ENCODE data around the gene IFIH1. TPM values are rescaled to one million over a fixed set of nuclear protein-coding genes. Genes with fewer than 3 reads are reported as not detected.

Gene IFIH1
- total and polyA plus RNA-seq, 2 of the 8 experiments (the other 6 are each of a cell fraction or from before 2014, with no cell fraction given), result 0.32 to 2.0 TPM

GRCh38 chr2:162267496-162267895 lies 51.0 kb downstream of the IFIH1 start:
- Histone ChIP-seq H2BK15ac (ENCODE audit: low read length) (no peak overlapping the region), H3K56ac (replicated peaks; ENCODE audit: insufficient read length, low read depth, low read length) (no peak overlapping the region), H2BK20ac (ENCODE audit: low read length) (no peak overlapping the region), H3K23me2 (ENCODE audit: low read depth, low read length) (no peaks in the 10 kb centered on the region), H2BK120ac (replicated peaks; ENCODE audit: low read depth, low read length) (no peak overlapping the region), H3K79me1 (ENCODE audit: low read depth, low read length) (no peaks in the 10 kb centered on the region), H4K91ac (replicated peaks; ENCODE audit: insufficient read length, low read length) (no peak overlapping the region), H2BK12ac (ENCODE audit: low read depth, low read length) (no peak overlapping the region), H3K27me3 (replicated peaks in 1 of 4; ENCODE audit: control insufficient read depth in 3 of 4, extremely low read depth in 1 of 4, insufficient read depth in 3 of 4, low read length in 3 of 4) (no peaks in the 10 kb centered on the region), H4K20me1 (replicated peaks in 1 of 2; ENCODE audit: control insufficient read depth in 1 of 2, insufficient read depth in 2 of 2, low read length in 2 of 2) (no peaks in the 10 kb centered on the region), H2AK5ac (ENCODE audit: low read depth, low read length) (no peak overlapping the region), H3K14ac (ENCODE audit: insufficient read length) (no peak overlapping the region), H3K27ac (ENCODE audit: low read depth, low read length) (no peak overlapping the region), H3K18ac (ENCODE audit: extremely low read depth, low read length) (no peak overlapping the region), H4K5ac (ENCODE audit: insufficient read length, low read depth, low read length) (no peak overlapping the region), H3K23ac (ENCODE audit: insufficient read length) (no peak overlapping the region), H2AFZ (ENCODE audit: low read length) (no peak overlapping the region), H3K9me3 (ENCODE audit: insufficient read depth in 2 of 2, low read depth in 1 of 2, low read length in 1 of 2) (no peaks in the 10 kb centered on the region), H3K4me1 (replicated peaks in 1 of 4; ENCODE audit: control insufficient read depth in 3 of 4, insufficient read depth in 4 of 4, low read length in 3 of 4) (no peaks in the 10 kb centered on the region), H3K4me2 (ENCODE audit: insufficient read depth in 1 of 2, low read depth in 2 of 2, low read length in 2 of 2) (no peak overlapping the region), H2BK5ac (ENCODE audit: low read depth, low read length) (no peak overlapping the region), H3K79me2 (ENCODE audit: control insufficient read depth in 1 of 2, insufficient read depth in 2 of 2, low read length in 2 of 2) (no peaks in the 10 kb centered on the region), H4K8ac (ENCODE audit: extremely low read depth, insufficient read depth, low read length) (no peak overlapping the region), H3K4me3 (ENCODE audit: extremely low read depth in 1 of 4, insufficient read depth in 2 of 4, low read depth in 3 of 4, low read length in 4 of 4) (no peak overlapping the region), H3K4ac (replicated peaks; ENCODE audit: insufficient read length, low read depth, low read length) (no peak overlapping the region), H3K9ac (replicated peaks in 1 of 4; ENCODE audit: extremely low read depth in 1 of 4, low read depth in 3 of 4, low read length in 3 of 4) (no peak overlapping the region), H3K36me3 (ENCODE audit: control insufficient read depth in 2 of 4, insufficient read depth in 4 of 4, low read length in 3 of 4) (no peaks in the 10 kb centered on the region)
- CTCF ChIA-PET (ENCODE audit: partially characterized antibody), result no interaction called here
- WGBS, 2 experiments (ENCODE audit: extremely low coverage in 1 of 2, insufficient coverage in 1 of 2, insufficient read length in 1 of 2, insufficient replicate concordance in 2 of 2, low coverage in 1 of 2, low lambda C conversion rate in 2 of 2, missing lambda C conversion rate in 1 of 2), result 90% methylated on average over 4 of the region's 5 CpGs; no CpG with 5 or more reads in 1 of the 2 experiments
- no peak for FAIRE-seq
- no peak for TF ChIP-seq EGR1 (IDR thresholded peaks at IDR 0.05; ENCODE audit: borderline replicate concordance, low read depth, low read length)
- POLR2A ChIA-PET (ENCODE audit: partially characterized antibody), result no interaction called here
- DNase-seq (ENCODE audit: low read depth in 1 of 2, low spot score in 2 of 2), result no peak

Data from H1 (cell line).